CD4-positive, CD25-positive, alpha-beta regulatory T cell (primary cell): Measurements from ENCODE around the gene CDK5R2. TPM values are rescaled to one million over a fixed set of nuclear protein-coding genes. Genes with fewer than 3 reads are reported as not detected.
A peak's percentile ranks its signal among the peaks of the same experiment; 100 is the strongest.

Source experiments
- ATAC-seq, 2 donors: fragments of 150-1000 bp; cut with Tn5 transposase; one replicate each; pipeline ENCODE4 v1.10.0; 2021; ENCODE audit warnings: low read depth in 2 of 2, moderate number of reproducible peaks in 2 of 2, moderate library complexity in 1 of 2
- DNase-seq, 3 donors: peaks; one replicate each; pipeline versions ENCODE4 v3.0.0 to v3.0.0-alpha.2; 2012 to 2022; ENCODE audit warnings: mixed read lengths in 1 of 3
- H3K27ac ChIP-seq: one replicate; pipeline ENCODE4 v1.7.0; 2013; ENCODE audit warnings: mild to moderate bottlenecking, low read length; ENCODE audit not compliant: insufficient read depth, poor library complexity, severe bottlenecking
- H3K27me3 ChIP-seq: one replicate; pipeline ENCODE4 v1.7.0; 2013; ENCODE audit warnings: low read length; ENCODE audit not compliant: control insufficient read depth, insufficient read depth
- H3K36me3 ChIP-seq: one replicate; pipeline ENCODE4 v1.7.0; 2013; ENCODE audit warnings: mild to moderate bottlenecking, low read length, moderate library complexity; ENCODE audit not compliant: control insufficient read depth, insufficient read depth
- H3K4me1 ChIP-seq: 2 replicates; pipeline ENCODE4 v1.7.0; 2013; ENCODE audit warnings: mild to moderate bottlenecking, low read length; ENCODE audit not compliant: insufficient read depth, control insufficient read depth, poor library complexity, severe bottlenecking
- H3K4me3 ChIP-seq: one replicate; pipeline ENCODE4 v1.7.0; 2013; ENCODE audit warnings: low read depth, mild to moderate bottlenecking, low read length, moderate library complexity
- H3K9me3 ChIP-seq, 2 experiments: 1 replicate in 1 of 2; 2 replicates in 1 of 2; pipeline ENCODE4 v1.7.0; 2013; ENCODE audit warnings: low read length in 2 of 2, mild to moderate bottlenecking in 1 of 2, moderate library complexity in 1 of 2; ENCODE audit not compliant: control insufficient read depth in 2 of 2
- H3K27ac Mint-ChIP-seq, 3 donors: one replicate each; pipeline ENCODE4 v1.8.0; 2020 to 2022; ENCODE audit warnings: mild to moderate bottlenecking in 3 of 3, mixed read lengths in 3 of 3, moderate library complexity in 2 of 3
- H3K27me3 Mint-ChIP-seq: one replicate; pipeline ENCODE4 v1.8.0; 2022; ENCODE audit warnings: mild to moderate bottlenecking, mixed read lengths
- H3K36me3 Mint-ChIP-seq: one replicate; pipeline ENCODE4 v1.8.0; 2020; ENCODE audit warnings: mixed read lengths
- H3K4me1 Mint-ChIP-seq, 4 donors: one replicate each; pipeline ENCODE4 v1.8.0; 2020 to 2022; ENCODE audit warnings: mixed read lengths in 4 of 4, mild to moderate bottlenecking in 1 of 4
- H3K4me3 Mint-ChIP-seq, 4 donors: one replicate each; pipeline ENCODE4 v1.8.0; 2020 to 2022; ENCODE audit warnings: mild to moderate bottlenecking in 4 of 4, mixed read lengths in 4 of 4, moderate library complexity in 3 of 4
- H3K9me3 Mint-ChIP-seq, 7 donors: one replicate each; pipeline ENCODE4 v1.8.0; 2020 to 2022; ENCODE audit warnings: mixed read lengths in 7 of 7, mild to moderate bottlenecking in 3 of 7, moderate library complexity in 2 of 7
- polyA plus RNA-seq, 4 donors: library from polyadenylated mRNA; unstranded; fragments of 300-500 nt; fragmentation: Illumina TruSeq; gene quantifications; one replicate each; pipeline ENCODE4 v1.2.3, GENCODE V29; 2021
- total RNA-seq: library from RNA; stranded (reverse); gene quantifications from one replicate; pipeline ENCODE4 v1.2.3, GENCODE V29; 2022

CDK5R2 gene
- total and polyA plus RNA-seq, 5 donors from 2014 or later, result not detected

- Histone ChIP-seq H3K27me3 (peaks cover 20% of the 10 kb centered on the region), H3K9me3 (no peaks in the 10 kb centered on the region), H3K36me3 (no peaks in the 10 kb centered on the region), H3K4me1 (peaks cover 21% of the 10 kb centered on the region), H3K4me3 (no peak overlapping the region), H3K27ac (no peak overlapping the region)
- Mint-ChIP-seq H3K4me1 (peaks cover 0 to 23% (median 5%) of the 10 kb centered on the region in 4 donors), H3K4me3 (no peak overlapping the region), H3K27me3 (peaks cover 74% of the 10 kb centered on the region), H3K36me3 (no peaks in the 10 kb centered on the region), H3K27ac (no peak overlapping the region), H3K9me3 (peaks cover 0 to 4% (median 0%) of the 10 kb centered on the region in 7 donors)
- DNase-seq (no peak), ATAC-seq (no peak)
Measured at GRCh38 chr2:218957671-218958070, 1.8 kb upstream of the CDK5R2 start.

GRCh38 chr2:218958276-218958675, 1.2 kb upstream of the CDK5R2 start:
- ATAC-seq (no peak), DNase-seq (no peak)
- H3K27ac Mint-ChIP-seq, result no peak overlapping the region
- peaks cover 80% of the 10 kb centered on the region for H3K27me3 Mint-ChIP-seq
- Histone ChIP-seq H3K4me3 (no peak overlapping the region), H3K27me3 (peaks cover 25% of the 10 kb centered on the region), H3K9me3 (no peaks in the 10 kb centered on the region), H3K4me1 (peaks cover 23% of the 10 kb centered on the region), H3K27ac (no peak overlapping the region), H3K36me3 (no peaks in the 10 kb centered on the region)
- peaks cover 0 to 23% (median 5%) of the 10 kb centered on the region in 4 donors for H3K4me1 Mint-ChIP-seq
- H3K9me3 Mint-ChIP-seq, result peaks cover 0 to 4% (median 0%) of the 10 kb centered on the region in 7 donors
- H3K36me3 Mint-ChIP-seq, result no peaks in the 10 kb centered on the region
- H3K4me3 Mint-ChIP-seq, result peak overlapping the region; percentile 17 to 51 (median 24)

- no peaks in the 10 kb centered on the region for H3K9me3 ChIP-seq
- H3K4me3 ChIP-seq, result no peak overlapping the region
- no peaks in the 10 kb centered on the region for H3K36me3 ChIP-seq
- H3K4me3 Mint-ChIP-seq, result no peak overlapping the region
- H3K27ac ChIP-seq, result no peak overlapping the region
- peaks cover 38% of the 10 kb centered on the region for H3K27me3 ChIP-seq
- ATAC-seq (no peak), DNase-seq (no peak)
- peaks cover 0 to 23% (median 5%) of the 10 kb centered on the region in 4 donors for H3K4me1 Mint-ChIP-seq
- peaks cover 0 to 9% (median 0%) of the 10 kb centered on the region in 7 donors for H3K9me3 Mint-ChIP-seq
- peaks cover 85% of the 10 kb centered on the region for H3K27me3 Mint-ChIP-seq
- no peaks in the 10 kb centered on the region for H3K36me3 Mint-ChIP-seq
- peaks cover 23% of the 10 kb centered on the region for H3K4me1 ChIP-seq
- no peak overlapping the region for H3K27ac Mint-ChIP-seq
Measured at GRCh38 chr2:218959761-218960308, 369 bp downstream of the CDK5R2 start.

GRCh38 chr2:218960309-218961165, 1.1 kb downstream of the CDK5R2 start:
- Mint-ChIP-seq H3K27me3 (peaks cover 84% of the 10 kb centered on the region), H3K9me3 (peaks cover 0 to 9% (median 0%) of the 10 kb centered on the region in 7 donors), H3K4me3 (peak overlapping the region in 3 of 4 donors; percentile 8 to 74 (median 56)), H3K36me3 (no peaks in the 10 kb centered on the region), H3K27ac (peak overlapping the region in 1 of 3 donors; percentile 36), H3K4me1 (peaks cover 0 to 23% (median 5%) of the 10 kb centered on the region in 4 donors)
- H3K36me3 ChIP-seq, result no peaks in the 10 kb centered on the region
- H3K4me1 ChIP-seq, result peaks cover 23% of the 10 kb centered on the region
- no peak for ATAC-seq
- peaks cover 38% of the 10 kb centered on the region for H3K27me3 ChIP-seq
- H3K27ac ChIP-seq, result no peak overlapping the region
- H3K4me3 ChIP-seq, result no peak overlapping the region
- no peaks in the 10 kb centered on the region for H3K9me3 ChIP-seq
- DNase-seq, result no peak

- H3K9me3 ChIP-seq, result no peaks in the 10 kb centered on the region
- peaks cover 38% of the 10 kb centered on the region for H3K27me3 ChIP-seq
- no peak for ATAC-seq
- no peak for DNase-seq
- Mint-ChIP-seq H3K27ac (peak overlapping the region in 1 of 3 donors; percentile 36), H3K36me3 (no peaks in the 10 kb centered on the region), H3K9me3 (peaks cover 0 to 9% (median 0%) of the 10 kb centered on the region in 7 donors), H3K4me3 (peak overlapping the region in 3 of 4 donors; percentile 8 to 73 (median 43)), H3K27me3 (peaks cover 85% of the 10 kb centered on the region), H3K4me1 (peaks cover 0 to 23% (median 5%) of the 10 kb centered on the region in 4 donors)
- H3K4me1 ChIP-seq, result peaks cover 23% of the 10 kb centered on the region
- no peaks in the 10 kb centered on the region for H3K36me3 ChIP-seq
- no peak overlapping the region for H3K4me3 ChIP-seq
- H3K27ac ChIP-seq, result no peak overlapping the region
Measured at GRCh38 chr2:218961229-218961628, 1.8 kb downstream of the CDK5R2 start.

- H3K9me3 Mint-ChIP-seq, result peaks cover 0 to 9% (median 0%) of the 10 kb centered on the region in 7 donors
- Histone ChIP-seq H3K4me3 (no peak overlapping the region), H3K36me3 (no peaks in the 10 kb centered on the region), H3K4me1 (peaks cover 23% of the 10 kb centered on the region), H3K27ac (no peak overlapping the region), H3K9me3 (no peaks in the 10 kb centered on the region), H3K27me3 (peaks cover 38% of the 10 kb centered on the region)
- no peaks in the 10 kb centered on the region for H3K36me3 Mint-ChIP-seq
- DNase-seq (no peak), ATAC-seq (no peak)
- no peak overlapping the region for H3K27ac Mint-ChIP-seq
- H3K4me1 Mint-ChIP-seq, result peaks cover 0 to 23% (median 5%) of the 10 kb centered on the region in 4 donors
- peak overlapping the region in 2 of 4 donors; percentile 29 to 43 for H3K4me3 Mint-ChIP-seq
- peaks cover 84% of the 10 kb centered on the region for H3K27me3 Mint-ChIP-seq
Measured at GRCh38 chr2:218961651-218962570, 2.4 kb downstream of the CDK5R2 start.

GRCh38 chr2:218962859-218963492, 3.5 kb downstream of the CDK5R2 start:
- DNase-seq (peak in 2 of 3 donors; percentile 47 to 50), ATAC-seq (no peak)
- no peaks in the 10 kb centered on the region for H3K9me3 ChIP-seq
- peaks cover 32% of the 10 kb centered on the region for H3K27me3 ChIP-seq
- no peak overlapping the region for H3K27ac ChIP-seq
- Mint-ChIP-seq H3K4me3 (no peak overlapping the region), H3K27ac (no peak overlapping the region), H3K27me3 (peaks cover 81% of the 10 kb centered on the region), H3K9me3 (peaks cover 0 to 9% (median 0%) of the 10 kb centered on the region in 7 donors), H3K4me1 (peaks cover 0 to 23% (median 5%) of the 10 kb centered on the region in 4 donors), H3K36me3 (no peaks in the 10 kb centered on the region)
- H3K4me3 ChIP-seq, result no peak overlapping the region
- no peaks in the 10 kb centered on the region for H3K36me3 ChIP-seq
- H3K4me1 ChIP-seq, result peaks cover 23% of the 10 kb centered on the region
